H1 (cell line): ENCODE measurements around the gene ERI3. TPM values are rescaled to one million over a fixed set of nuclear protein-coding genes. Genes with fewer than 3 reads are reported as not detected.

Experiments used
- CTCF ChIA-PET: fragments of 300-600 bp; sonication (Branson Sonifier 250); formaldehyde crosslinking; loops from one replicate; lab custom pipeline; 2021; ENCODE audit not compliant: partially characterized antibody; lab: Charles Lee
- POLR2A ChIA-PET: fragments of 300-600 bp; sonication (Branson Sonifier 250); formaldehyde crosslinking; loops from one replicate; lab custom pipeline; 2021; ENCODE audit warnings: inconsistent platforms; ENCODE audit not compliant: partially characterized antibody; lab: Charles Lee
- DNase-seq, 2 experiments: peaks; one replicate each; pipeline versions ENCODE4 v3.0.0 to v3.0.0-alpha.2; 2010 to 2022; ENCODE audit warnings: low spot score in 2 of 2, low read depth in 1 of 2, mixed read lengths in 1 of 2
- FAIRE-seq: peaks from 2 replicates; lab custom pipeline; 2011; peaks lifted over from hg19 to GRCh38; lab: Jason Lieb, UNC
- H2AFZ ChIP-seq: 2 replicates; pipeline ENCODE4 v1.8.1; 2012; ENCODE audit warnings: low read length, inconsistent platforms
- H2AK5ac ChIP-seq: 2 replicates; pipeline ENCODE4 v1.6.1; 2013; ENCODE audit warnings: low read depth, low read length
- H2BK120ac ChIP-seq: replicated peaks from 2 replicates; pipeline ENCODE3; 2013; ENCODE audit warnings: low read depth, low read length, inconsistent platforms
- H2BK12ac ChIP-seq: 2 replicates; pipeline ENCODE4 v1.6.1; 2013; ENCODE audit warnings: low read depth, low read length
- H2BK15ac ChIP-seq: 2 replicates; pipeline ENCODE4 v1.6.1; 2013; ENCODE audit warnings: low read length
- H2BK20ac ChIP-seq: 2 replicates; pipeline ENCODE4 v1.6.1; 2013; ENCODE audit warnings: low read length
- H2BK5ac ChIP-seq: 2 replicates; pipeline ENCODE4 v1.6.1; 2013; ENCODE audit warnings: low read depth, low read length
- H3K14ac ChIP-seq: 2 replicates; pipeline ENCODE4 v1.6.1; 2013; ENCODE audit warnings: inconsistent platforms; ENCODE audit not compliant: insufficient read length
- H3K18ac ChIP-seq: 2 replicates; pipeline ENCODE4 v1.6.1; 2013; ENCODE audit warnings: low read length; ENCODE audit errors: extremely low read depth
- H3K23ac ChIP-seq: 2 replicates; pipeline ENCODE4 v1.6.1; 2013; ENCODE audit warnings: inconsistent platforms; ENCODE audit not compliant: insufficient read length
- H3K23me2 ChIP-seq: 2 replicates; pipeline ENCODE4 v1.6.1; 2013; ENCODE audit warnings: low read depth, low read length
- H3K27ac ChIP-seq: 2 replicates; pipeline ENCODE4 v1.6.1; 2011; ENCODE audit warnings: low read depth, low read length, inconsistent platforms
- H3K27me3 ChIP-seq, 4 experiments: replicated peaks in 1 of 4; 1 replicate in 1 of 4; 2 replicates in 3 of 4; pipeline versions ENCODE4 v1.6.1 to v1.8.1; 2011 to 2013; ENCODE audit warnings: low read length in 3 of 4, mild to moderate bottlenecking in 3 of 4, inconsistent platforms in 2 of 4, mixed read lengths in 2 of 4, moderate library complexity in 1 of 4; ENCODE audit not compliant: control insufficient read depth in 3 of 4, insufficient read depth in 3 of 4; ENCODE audit errors: extremely low read depth in 1 of 4
- H3K36me3 ChIP-seq, 4 experiments: 2 replicates each; pipeline versions ENCODE4 v1.6.1 to v1.8.1; 2011 to 2013; ENCODE audit warnings: mild to moderate bottlenecking in 4 of 4, low read length in 3 of 4, moderate library complexity in 2 of 4, control low read depth in 1 of 4, inconsistent platforms in 1 of 4; ENCODE audit not compliant: insufficient read depth in 4 of 4, control insufficient read depth in 2 of 4
- H3K4ac ChIP-seq: replicated peaks from 2 replicates; pipeline ENCODE3; 2013; ENCODE audit warnings: low read length, low read depth, mixed read lengths, inconsistent platforms; ENCODE audit not compliant: insufficient read length
- H3K4me1 ChIP-seq, 4 experiments: replicated peaks in 1 of 4; 1 replicate in 1 of 4; 2 replicates in 3 of 4; pipeline versions ENCODE4 v1.6.1 to v1.8.1; 2011 to 2013; ENCODE audit warnings: low read length in 3 of 4, inconsistent platforms in 2 of 4, mixed read lengths in 1 of 4; ENCODE audit not compliant: insufficient read depth in 4 of 4, control insufficient read depth in 3 of 4
- H3K4me2 ChIP-seq, 2 experiments: 2 replicates each; pipeline versions ENCODE4 v1.6.1 to v1.8.1; 2011 to 2013; ENCODE audit warnings: low read depth in 2 of 2, low read length in 2 of 2, control low read depth in 1 of 2, inconsistent platforms in 1 of 2, mild to moderate bottlenecking in 1 of 2; ENCODE audit not compliant: insufficient read depth in 1 of 2
- H3K4me3 ChIP-seq, 4 experiments: fragments of 200-600, 300-600 bp in 1 of 4; sonication (generic), shearing (Covaris generic), sonication (Bioruptor Twin) in 1 of 4; 2 replicates each; pipeline versions ENCODE4 v1.5.1 to v1.8.1; 2011 to 2016; ENCODE audit warnings: low read length in 4 of 4, low read depth in 3 of 4, control low read depth in 2 of 4, inconsistent platforms in 2 of 4, mild to moderate bottlenecking in 2 of 4, mixed read lengths in 1 of 4, moderate library complexity in 1 of 4; ENCODE audit not compliant: insufficient read depth in 2 of 4; ENCODE audit errors: extremely low read depth in 1 of 4
- H3K56ac ChIP-seq: replicated peaks from 2 replicates; pipeline ENCODE3; 2013; ENCODE audit warnings: low read depth, mild to moderate bottlenecking, mixed read lengths, low read length, inconsistent platforms; ENCODE audit not compliant: insufficient read length
- H3K79me1 ChIP-seq: 2 replicates; pipeline ENCODE4 v1.6.1; 2013; ENCODE audit warnings: low read depth, low read length, control low read depth
- H3K79me2 ChIP-seq, 2 experiments: 2 replicates each; pipeline versions ENCODE4 v1.6.1 to v1.8.1; 2012 to 2013; ENCODE audit warnings: low read length in 2 of 2, mild to moderate bottlenecking in 2 of 2, inconsistent platforms in 1 of 2; ENCODE audit not compliant: insufficient read depth in 2 of 2, control insufficient read depth in 1 of 2
- H3K9ac ChIP-seq, 4 experiments: replicated peaks in 1 of 4; 1 replicate in 1 of 4; 2 replicates in 3 of 4; pipeline versions ENCODE4 v1.6.1 to v1.8.1; 2011 to 2013; ENCODE audit warnings: low read depth in 3 of 4, low read length in 3 of 4, control low read depth in 2 of 4, mild to moderate bottlenecking in 2 of 4, moderate library complexity in 2 of 4, inconsistent platforms in 1 of 4; ENCODE audit errors: extremely low read depth in 1 of 4
- H3K9me3 ChIP-seq, 2 experiments: 2 replicates each; pipeline versions ENCODE4 v1.6.1 to v1.8.1; 2012 to 2013; ENCODE audit warnings: mild to moderate bottlenecking in 2 of 2, moderate library complexity in 2 of 2, control low read depth in 1 of 2, inconsistent platforms in 1 of 2, low read depth in 1 of 2, low read length in 1 of 2, mixed read lengths in 1 of 2; ENCODE audit not compliant: insufficient read depth in 2 of 2
- H4K20me1 ChIP-seq, 2 experiments: replicated peaks in 1 of 2; 2 replicates each; pipeline versions ENCODE3 to v1.8.1; 2011 to 2013; ENCODE audit warnings: inconsistent platforms in 2 of 2, low read length in 2 of 2, mild to moderate bottlenecking in 1 of 2; ENCODE audit not compliant: insufficient read depth in 2 of 2, control insufficient read depth in 1 of 2
- H4K5ac ChIP-seq: 2 replicates; pipeline ENCODE4 v1.6.1; 2013; ENCODE audit warnings: low read length, low read depth, mixed read lengths, inconsistent platforms; ENCODE audit not compliant: insufficient read length
- H4K8ac ChIP-seq: 2 replicates; pipeline ENCODE4 v1.8.0; 2013; ENCODE audit warnings: mild to moderate bottlenecking, moderate library complexity, low read length, inconsistent platforms; ENCODE audit not compliant: insufficient read depth; ENCODE audit errors: extremely low read depth
- H4K91ac ChIP-seq: replicated peaks from 2 replicates; pipeline ENCODE3; 2013; ENCODE audit warnings: low read length, mixed read lengths, inconsistent platforms; ENCODE audit not compliant: insufficient read length
- ATF2 ChIP-seq: IDR thresholded peaks from 2 replicates; pipeline ENCODE4 v1.6.1; 2012; ENCODE audit warnings: low read length, inconsistent platforms
- BACH1 ChIP-seq: IDR thresholded peaks from 2 replicates; pipeline ENCODE4 v1.6.1; 2012; ENCODE audit warnings: low read length, improper control_type of control experiment
- BCL11A ChIP-seq, 2 experiments: IDR thresholded peaks; one replicate each; pipeline ENCODE4 v1.6.1; 2011; ENCODE audit warnings: low read depth in 2 of 2, low read length in 2 of 2, mild to moderate bottlenecking in 2 of 2
- CREB1 ChIP-seq: IDR thresholded peaks from 2 replicates; pipeline ENCODE4 v1.6.1; 2012; ENCODE audit warnings: inconsistent platforms
- POU5F1 ChIP-seq: IDR thresholded peaks from 2 replicates; pipeline ENCODE4 v1.6.1; 2011; ENCODE audit warnings: low read depth, mild to moderate bottlenecking, low read length, moderate library complexity
- SIN3A ChIP-seq, 2 experiments: IDR thresholded peaks in 1 of 2; conservative IDR thresholded peaks in 1 of 2; 2 replicates each; pipeline ENCODE4 v1.6.1; 2011 to 2012; ENCODE audit warnings: low read length in 2 of 2, improper control_type of control experiment in 1 of 2, low read depth in 1 of 2, mild to moderate bottlenecking in 1 of 2
- SIX5 ChIP-seq: IDR thresholded peaks from 2 replicates; pipeline ENCODE4 v1.6.1; 2011; ENCODE audit warnings: mild to moderate bottlenecking, low read depth, low read length
- SP2 ChIP-seq: IDR thresholded peaks from 2 replicates; pipeline ENCODE4 v1.6.1; 2012; ENCODE audit warnings: mild to moderate bottlenecking, low read length, inconsistent platforms
- SRF ChIP-seq: IDR thresholded peaks from 2 replicates; pipeline ENCODE4 v1.6.1; 2011; ENCODE audit warnings: mild to moderate bottlenecking, low read depth, low read length, moderate library complexity
- TEAD4 ChIP-seq: IDR thresholded peaks from 2 replicates; pipeline ENCODE4 v1.6.1; 2012; ENCODE audit warnings: low read depth, low read length, inconsistent platforms, mixed read lengths
- ZNF274 ChIP-seq: IDR thresholded peaks from 2 replicates; pipeline ENCODE4 v1.7.0; 2012; ENCODE audit warnings: low read length, borderline replicate concordance; ENCODE audit errors: extremely low read depth
- WGBS, 2 experiments: shearing (Covaris generic) in 1 of 2; methylation state at CpG; one replicate each; pipeline versions ENCODE4 v1.1.6 to v1.1.7; 2013 to 2015; ENCODE audit warnings: low lambda C conversion rate in 2 of 2, mixed read lengths in 2 of 2, inconsistent platforms in 1 of 2, low coverage in 1 of 2, missing lambda C conversion rate in 1 of 2; ENCODE audit not compliant: insufficient replicate concordance in 2 of 2, insufficient coverage in 1 of 2, insufficient read length in 1 of 2; ENCODE audit errors: extremely low coverage in 1 of 2, missing lambda C conversion rate in 1 of 2; 5-methylcytosine and 5-hydroxymethylcytosine counted together
- polyA plus RNA-seq, 7 experiments: library from polyadenylated mRNA; depleted of rRNA in 3 of 7; stranded (reverse) in 5 of 7; unstranded in 2 of 7; fragments of >200 nt in 5 of 7; fragments of 200-250 nt in 2 of 7; gene quantifications; 1 replicate in 5 of 7; 2 replicates in 1 of 7; 4 replicates in 1 of 7; pipeline versions ENCODE4 v1.2.1 to v1.2.3, GENCODE V29; 2011 to 2013; ENCODE audit warnings: missing spikeins in 2 of 7, mixed read lengths in 2 of 7
- total RNA-seq: library from RNA; stranded (reverse); fragmentation: NEBNext Ultra II Directional; extraction: Animal tissue kit (Norgen Biotek cat#: 25700); gene quantifications from 2 replicates; pipeline ENCODE4 v1.2.1, GENCODE V29; 2021

Gene ERI3
- total and polyA plus RNA-seq, 2 of the 8 experiments (the other 6 are each of a cell fraction or from before 2014, with no cell fraction given) = 81.1 to 199 TPM

GRCh38 chr1:44313265-44313918, 41.7 kb downstream of the ERI3 start:
- no peak overlapping the region for H2AFZ ChIP-seq
- no peak overlapping the region for H3K4ac ChIP-seq
- no peak overlapping the region for H2BK5ac ChIP-seq
- no peak overlapping the region for H3K18ac ChIP-seq
- H2BK15ac ChIP-seq = no peak overlapping the region
- H2AK5ac ChIP-seq = no peak overlapping the region
- H4K20me1 ChIP-seq = peaks cover 0 to 5% of the 10 kb centered on the region in 2 experiments
- no peak overlapping the region for H3K4me3 ChIP-seq
- H3K4me2 ChIP-seq = no peak overlapping the region
- H4K5ac ChIP-seq = no peak overlapping the region
- POLR2A ChIA-PET = interaction anchor here (1.0 to 1.1 kb wide), 2 partner anchors 16 to 285 kb away, joined by 3 read pairs; no protein-coding TSS in a partner anchor
- H3K23ac ChIP-seq = no peak overlapping the region
- H4K8ac ChIP-seq = no peak overlapping the region
- H3K36me3 ChIP-seq = peaks cover 0 to 43% (median 18%) of the 10 kb centered on the region in 4 experiments; a peak in 6 of 8 replicates
- FAIRE-seq (no peak), DNase-seq (no peak)
- no peaks in the 10 kb centered on the region; the same call in 1 of the 2 replicates for H3K23me2 ChIP-seq
- CTCF ChIA-PET = interaction anchor here (0.7 to 7.0 kb wide), 21 partner anchors 8 to 295 kb away, joined by 3 to 68 read pairs (median 6); partner anchors contain the start of gene ERI3
- no peak overlapping the region for H3K27ac ChIP-seq
- 91% methylated on average over 3 of the region's 3 CpGs; no CpG with 5 or more reads in 1 of the 2 experiments for WGBS, 2 experiments
- no peak overlapping the region for H3K56ac ChIP-seq
- no peaks in the 10 kb centered on the region for H3K9me3 ChIP-seq
- no peaks in the 10 kb centered on the region for H3K79me2 ChIP-seq
- no peak overlapping the region for H2BK12ac ChIP-seq
- H3K9ac ChIP-seq = 0 out of 7 replicates have a peak overlapping the region, but pooled peaks of 1 of the 4 experiments have one; percentile 1
- H2BK20ac ChIP-seq = no peak overlapping the region
- H3K27me3 ChIP-seq = peaks cover 0 to 2% (median 0%) of the 10 kb centered on the region in 4 experiments; a peak in 1 of 7 replicates
- peaks cover 2% of the 10 kb centered on the region; the same call in 1 of the 2 replicates for H3K79me1 ChIP-seq
- peaks cover 0 to 9% (median 7%) of the 10 kb centered on the region in 4 experiments; a peak in 4 of 7 replicates for H3K4me1 ChIP-seq
- no peak overlapping the region for H2BK120ac ChIP-seq
- H4K91ac ChIP-seq = no peak overlapping the region
- no peak overlapping the region for H3K14ac ChIP-seq
- no peak for TF ChIP-seq CREB1
- no peak for TF ChIP-seq TEAD4
- no peak for TF ChIP-seq ZNF274
- no peak for TF ChIP-seq SP2
- TF ChIP-seq SIX5 = no peak
- TF ChIP-seq SIN3A (conservative IDR thresholded peaks at IDR 0.05 in 1 of 2, IDR thresholded peaks at IDR 0.05 in 1 of 2; ENCODE audit: low read depth in 1 of 2, low read length in 2 of 2) = no peak
- TF ChIP-seq BCL11A (IDR thresholded peaks at IDR 0.05; ENCODE audit: low read depth in 2 of 2, low read length in 2 of 2) = no peak
- no peak for TF ChIP-seq POU5F1
- TF ChIP-seq ATF2 = no peak
- no peak for TF ChIP-seq SRF
- TF ChIP-seq BACH1 = no peak
